K562 (cell line): ENCODE results near the gene HPSE2. TPM values are rescaled to one million over a fixed set of nuclear protein-coding genes. Genes with fewer than 3 reads are reported as not detected.

Experiments used
- ASH1L ChIP-seq: fragments of 450-650 bp; IDR thresholded peaks from 2 replicates; pipeline ENCODE4 v1.6.1; 2018; ENCODE audit warnings: borderline replicate concordance, mild to moderate bottlenecking, low read depth; ENCODE audit not compliant: partially characterized antibody
- CCAR2 ChIP-seq: fragments of 200-400 bp; formaldehyde crosslinking; IDR thresholded peaks from 2 replicates; pipeline ENCODE4 v1.6.1; 2017; ENCODE audit warnings: mild to moderate bottlenecking, low read depth, low read length
- CREB1 ChIP-seq, 2 experiments: sonication (generic) in 1 of 2; formaldehyde crosslinking in 1 of 2; IDR thresholded peaks; 2 replicates each; pipeline versions ENCODE4 v1.6.1 to v1.8.0; 2012 to 2022; ENCODE audit warnings: inconsistent platforms in 1 of 2, mild to moderate bottlenecking in 1 of 2, missing genetic modification reagents in 1 of 2, moderate library complexity in 1 of 2
- DDX20 ChIP-seq: fragments of 450-650 bp; IDR thresholded peaks from 2 replicates; pipeline ENCODE4 v1.6.1; 2016; ENCODE audit warnings: missing genetic modification characterization, low read depth, mild to moderate bottlenecking, missing compliant biosample characterization, moderate library complexity
- EP300 ChIP-seq: IDR thresholded peaks from 2 replicates; pipeline ENCODE4 v1.6.1; 2012; ENCODE audit warnings: low read length, improper control_type of control experiment
- HMBOX1 ChIP-seq: sonication (generic); IDR thresholded peaks from 2 replicates; pipeline ENCODE4 v1.6.1; 2016
- MED1 ChIP-seq: sonication (generic); formaldehyde crosslinking; IDR thresholded peaks from 2 replicates; pipeline ENCODE4 v1.8.1; 2023; ENCODE audit warnings: missing genetic modification reagents, borderline replicate concordance
- MEF2D ChIP-seq: conservative IDR thresholded peaks from 2 replicates; pipeline ENCODE4 v1.6.1; 2016; ENCODE audit warnings: low read depth, missing genetic modification characterization, missing compliant biosample characterization
- MITF ChIP-seq: IDR thresholded peaks from 2 replicates; pipeline ENCODE4 v1.6.1; 2014; ENCODE audit warnings: antibody characterized with exemption
- MTA3 ChIP-seq: fragments of 450-650 bp; formaldehyde crosslinking; IDR thresholded peaks from 2 replicates; pipeline ENCODE4 v1.6.1; 2017; ENCODE audit warnings: mild to moderate bottlenecking, borderline replicate concordance
- NR2C2 ChIP-seq, 2 experiments: fragments of 200-800 bp in 1 of 2; sonication (Bioruptor generic) in 1 of 2; sonication (generic) in 1 of 2; formaldehyde crosslinking in 1 of 2; IDR thresholded peaks; 2 replicates each; pipeline versions ENCODE4 v1.6.1 to v1.8.0; 2016 to 2022; ENCODE audit warnings: mild to moderate bottlenecking in 1 of 2, missing compliant biosample characterization in 1 of 2, missing genetic modification characterization in 1 of 2, missing genetic modification reagents in 1 of 2
- NR4A1 ChIP-seq, 2 experiments: fragments of 250-450 bp in 1 of 2; fragments of 450-650 bp in 1 of 2; sonication (Bioruptor Pico) in 1 of 2; IDR thresholded peaks; 2 replicates each; pipeline versions ENCODE4 v1.4.0 to v1.6.1; 2016 to 2020; ENCODE audit warnings: mild to moderate bottlenecking in 2 of 2, missing compliant biosample characterization in 1 of 2, missing genetic modification characterization in 1 of 2, moderate library complexity in 1 of 2
- POLR2AphosphoS2 ChIP-seq: IDR thresholded peaks from 2 replicates; pipeline ENCODE4 v1.6.1; 2012; ENCODE audit warnings: low read length, improper control_type of control experiment
- PPARD ChIP-seq: fragments of 250-450 bp; sonication (Bioruptor Pico); IDR thresholded peaks from 2 replicates; pipeline ENCODE4 v1.8.0; 2022; ENCODE audit warnings: inconsistent platforms, mild to moderate bottlenecking, moderate library complexity
- SRSF1 ChIP-seq: fragments of 200-400 bp; formaldehyde crosslinking; IDR thresholded peaks from 2 replicates; pipeline ENCODE4 v1.6.1; 2017; ENCODE audit warnings: mild to moderate bottlenecking, low read depth, low read length, moderate library complexity
- USF1 ChIP-seq: sonication (generic); formaldehyde crosslinking; IDR thresholded peaks from 2 replicates; pipeline ENCODE4 v1.9.0; 2022; ENCODE audit warnings: mild to moderate bottlenecking, missing genetic modification reagents
- YBX1 ChIP-seq: fragments of 450-650 bp; IDR thresholded peaks from 2 replicates; pipeline ENCODE4 v1.7.1; 2016; ENCODE audit warnings: mild to moderate bottlenecking
- ZC3H11A ChIP-seq: IDR thresholded peaks from 2 replicates; pipeline ENCODE4 v1.6.1; 2012; ENCODE audit warnings: low read depth, low read length, improper control_type of control experiment
- ZNF175 ChIP-seq: fragments of 200-800 bp; sonication (Bioruptor generic); IDR thresholded peaks from 2 replicates; pipeline ENCODE4 v1.6.1; 2016; ENCODE audit warnings: low read depth, mild to moderate bottlenecking, missing genetic modification characterization, missing compliant biosample characterization
- ZNF263 ChIP-seq: sonication (generic); formaldehyde crosslinking; IDR thresholded peaks from 2 replicates; pipeline ENCODE4 v1.8.0; 2022; ENCODE audit warnings: mild to moderate bottlenecking, missing genetic modification reagents, borderline replicate concordance
- ZNF3 ChIP-seq: fragments of 250-450 bp; sonication (Bioruptor Pico); IDR thresholded peaks from 2 replicates; pipeline ENCODE4 v1.5.0; 2021; ENCODE audit warnings: mild to moderate bottlenecking, moderate library complexity
- ZNF589 ChIP-seq: fragments of 200-800 bp; sonication (Bioruptor generic); IDR thresholded peaks from 2 replicates; pipeline ENCODE4 v1.6.1; 2016; ENCODE audit warnings: low read depth, missing genetic modification characterization, missing compliant biosample characterization
- ZNF639 ChIP-seq, 2 experiments: fragments of 200-800 bp in 1 of 2; sonication (Bioruptor generic) in 1 of 2; sonication (generic) in 1 of 2; formaldehyde crosslinking in 1 of 2; IDR thresholded peaks in 1 of 2; conservative IDR thresholded peaks in 1 of 2; 2 replicates each; pipeline versions ENCODE4 v1.5.0 to v1.6.1; 2016 to 2020; ENCODE audit warnings: missing compliant biosample characterization in 1 of 2, missing genetic modification characterization in 1 of 2, missing genetic modification reagents in 1 of 2
- ZNF75A ChIP-seq: fragments of 450-650 bp; formaldehyde crosslinking; IDR thresholded peaks from 2 replicates; pipeline ENCODE4 v1.4.0; 2020; ENCODE audit warnings: mild to moderate bottlenecking
- polyA plus RNA-seq, 8 experiments: library from polyadenylated mRNA; depleted of rRNA in 4 of 8; stranded (reverse) in 5 of 8; unstranded in 3 of 8; fragments of >200 nt; fragmentation: Nextera tagmentation in 2 of 8; fragmentation: Illumina TruSeq in 1 of 8; extraction: Ambion mirVana in 2 of 8; extraction: Trizol in 1 of 8; gene quantifications; 2 replicates each; pipeline versions ENCODE4 v1.2.1 to v1.2.3, GENCODE V29; 2011 to 2014; ENCODE audit warnings: inconsistent platforms in 1 of 8, missing spikeins in 1 of 8
- total RNA-seq, 7 experiments: library from RNA; depleted of rRNA in 6 of 7; stranded (reverse); fragments of >200 nt in 6 of 7; fragmentation: Illumina TruSeq in 2 of 7; extraction: Trizol in 2 of 7; gene quantifications; 2 replicates each; pipeline versions ENCODE4 v1.2.1 to v1.2.3, GENCODE V29; 2011 to 2021; ENCODE audit warnings: low replicate concordance in 1 of 7

Gene HPSE2
- total and polyA plus RNA-seq, 9 of the 15 experiments (the other 6 are each of a cell fraction or from before 2014, with no cell fraction given) = 0.03 to 0.10 (median 0.04) TPM; not detected in 2

GRCh38 chr10:98778277-98778759 lies 457.3 kb downstream of the HPSE2 start (continued):
- TF ChIP-seq PPARD (CRISPR knock-in tag) (no peak), MED1 (CRISPR knock-in tag) (no peak), POLR2AphosphoS2 (no peak), ZNF589 (peak; percentile 59; the same call in 1 of the 2 replicates), EP300 (peak; percentile 96), ZNF175 (peak; percentile 84), SRSF1 (no peak), HMBOX1 (peak; percentile 86), MEF2D (tag) (no peak), ZNF639 (CRISPR knock-in tag; conservative IDR thresholded peaks at IDR 0.05 in 1 of 2, IDR thresholded peaks at IDR 0.05 in 1 of 2) (peak in 1 of 2 experiments; percentile 77; a peak in 2 of 4 replicates), CCAR2 (no peak), ZC3H11A (no peak), ZNF3 (CRISPR knock-in tag) (no peak), USF1 (no peak), NR2C2 (CRISPR knock-in tag; IDR thresholded peaks at IDR 0.05) (no peak), NR2C2 (tag; IDR thresholded peaks at IDR 0.05) (peak; percentile 53), CREB1 (IDR thresholded peaks at IDR 0.05) (0 out of 2 replicates have a peak, but pooled peaks have one; percentile 36), CREB1 (CRISPR knock-in tag; IDR thresholded peaks at IDR 0.05) (no peak), ASH1L (no peak), ZNF75A (CRISPR knock-in tag) (no peak), MITF (peak; percentile 67; the same call in 1 of the 2 replicates), MTA3 (0 out of 2 replicates have a peak, but pooled peaks have one; percentile 49), NR4A1 (CRISPR knock-in tag; IDR thresholded peaks at IDR 0.05) (no peak), NR4A1 (tag; IDR thresholded peaks at IDR 0.05) (no peak), ZNF263 (no peak), YBX1 (no peak), DDX20 (tag) (no peak)
